GM19328 (cell line): ENCODE data around the gene CLEC1A.

ENCODE experiments used
- ATAC-seq: cut with Tn5 transposase; IDR thresholded peaks from one replicate; pipeline ENCODE4 v1.9.1; 2021; ENCODE audit warnings: mild to moderate bottlenecking, moderate library complexity; ENCODE audit not compliant: unreplicated experiment

Gene CLEC1A, protein sequence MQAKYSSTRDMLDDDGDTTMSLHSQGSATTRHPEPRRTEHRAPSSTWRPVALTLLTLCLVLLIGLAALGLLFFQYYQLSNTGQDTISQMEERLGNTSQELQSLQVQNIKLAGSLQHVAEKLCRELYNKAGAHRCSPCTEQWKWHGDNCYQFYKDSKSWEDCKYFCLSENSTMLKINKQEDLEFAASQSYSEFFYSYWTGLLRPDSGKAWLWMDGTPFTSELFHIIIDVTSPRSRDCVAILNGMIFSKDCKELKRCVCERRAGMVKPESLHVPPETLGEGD

GRCh38 chr12:10098791-10099190, at the start of gene CLEC1A:
Gene CLEC1A (minus strand): TSS chr12:10098985. CDS start chr12:10098922, 63 bp downstream.
- no peak for ATAC-seq

DNA sequence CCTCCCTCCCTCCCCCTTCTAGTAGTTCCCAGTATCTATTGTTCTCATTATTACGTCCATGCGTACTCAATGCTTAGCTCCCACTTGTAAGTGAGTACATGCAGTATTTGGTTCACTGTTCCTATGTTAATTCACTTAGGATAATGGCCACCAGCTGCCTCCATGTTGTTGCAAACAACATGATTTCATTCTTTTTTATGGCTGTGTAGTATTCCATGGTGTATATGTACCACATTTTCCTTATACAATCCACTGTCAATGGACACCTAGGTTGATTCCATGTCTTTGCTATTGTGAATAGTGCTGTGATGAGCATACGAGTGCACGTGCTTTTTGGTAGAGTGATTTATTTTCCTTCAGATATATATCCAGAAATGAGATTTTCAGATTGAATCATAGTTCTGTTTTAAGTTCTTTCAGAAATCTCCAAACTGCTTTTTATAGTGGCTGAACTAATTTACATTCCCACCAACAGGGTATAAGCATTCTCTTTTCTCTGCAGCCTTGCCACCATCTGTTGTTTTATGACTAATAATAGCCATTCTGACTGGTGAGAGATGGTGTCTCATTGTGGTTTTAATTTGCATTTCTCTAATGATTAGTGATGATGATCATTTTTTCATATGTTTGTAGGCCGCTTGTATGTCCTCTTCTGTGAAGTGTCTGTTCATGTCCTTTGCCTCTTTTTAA, 49.1 kb upstream of the CLEC1A start:
- ATAC-seq: peak; percentile 67

DNA sequence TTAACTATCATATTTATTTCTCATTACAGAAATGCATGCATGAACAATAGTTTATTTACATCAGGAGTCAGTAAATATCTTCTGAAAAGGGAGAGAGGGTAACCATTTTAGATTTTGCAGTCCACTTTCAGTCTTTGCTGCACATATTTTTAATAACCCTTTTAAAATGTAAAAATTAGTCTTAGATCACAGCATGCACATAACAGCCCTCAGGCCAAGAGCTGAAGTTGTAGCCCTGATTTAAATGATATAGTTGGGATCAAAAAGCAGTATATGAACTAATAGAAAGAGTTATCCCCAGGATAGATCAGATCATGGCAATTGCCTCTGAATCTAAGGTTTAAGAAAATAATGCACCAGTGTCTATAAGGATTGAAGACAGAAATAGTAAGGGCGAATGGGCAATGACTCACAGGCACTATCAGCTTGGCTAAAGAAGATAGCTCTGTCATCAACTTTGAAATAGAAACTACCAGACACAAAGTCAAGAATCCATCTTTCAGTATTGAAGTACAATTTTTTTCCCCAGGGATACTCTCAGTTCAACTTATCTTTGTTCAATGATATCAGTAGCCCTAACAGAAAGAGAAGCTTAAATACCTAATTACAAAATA, 44.3 kb upstream of the CLEC1A start:
- no peak for ATAC-seq

DNA sequence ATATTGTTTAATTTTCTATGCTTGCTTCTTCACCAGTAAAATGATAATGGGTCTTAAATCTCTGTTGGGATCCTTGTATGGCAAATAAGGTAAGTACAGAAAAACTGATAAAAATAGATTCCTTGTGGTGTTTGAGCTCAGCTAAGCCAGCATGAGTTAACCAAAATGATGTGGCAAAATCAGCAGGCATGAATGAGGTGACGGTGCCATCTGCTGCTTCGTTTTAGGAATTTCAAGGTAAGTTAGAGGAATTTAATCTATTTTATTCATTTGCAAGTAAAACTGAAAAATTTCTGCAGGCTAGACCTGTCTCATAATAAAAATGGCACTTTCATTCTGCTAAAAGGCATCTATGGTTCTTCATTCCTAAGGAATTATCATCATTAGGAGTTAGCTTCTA, 41.2 kb upstream of the CLEC1A start:
- ATAC-seq: no peak

- no peak for ATAC-seq
Observed at GRCh38 chr12:10136637-10137205, 37.9 kb upstream of the CLEC1A start.

- ATAC-seq: no peak
Observed at GRCh38 chr12:10135126-10135525, 36.3 kb upstream of the CLEC1A start.

DNA sequence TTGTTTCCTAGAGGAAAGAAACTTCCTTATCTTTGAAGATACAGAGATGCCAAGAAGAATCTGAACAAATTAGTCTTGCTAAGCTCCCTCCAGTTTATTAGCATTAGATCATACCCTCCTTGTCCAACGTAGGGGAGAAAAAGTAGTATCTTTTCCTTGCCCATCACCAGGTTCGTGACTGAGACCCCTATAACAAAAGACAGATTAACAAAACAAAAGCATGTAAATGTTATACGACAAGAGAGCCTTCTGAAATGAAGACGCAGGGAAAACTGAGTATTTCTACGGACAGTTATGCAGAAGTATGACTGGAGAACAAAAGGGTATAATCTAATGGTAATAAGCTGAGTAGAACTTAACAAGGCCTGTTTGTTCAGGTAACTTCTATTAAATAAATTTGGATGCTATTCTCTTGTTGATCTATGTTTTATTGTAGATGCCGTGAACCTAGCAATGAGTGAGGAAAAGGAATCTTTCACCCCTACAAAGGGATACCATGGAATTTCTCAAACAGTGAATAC, 34.1 kb upstream of the CLEC1A start:
- ATAC-seq: no peak

DNA sequence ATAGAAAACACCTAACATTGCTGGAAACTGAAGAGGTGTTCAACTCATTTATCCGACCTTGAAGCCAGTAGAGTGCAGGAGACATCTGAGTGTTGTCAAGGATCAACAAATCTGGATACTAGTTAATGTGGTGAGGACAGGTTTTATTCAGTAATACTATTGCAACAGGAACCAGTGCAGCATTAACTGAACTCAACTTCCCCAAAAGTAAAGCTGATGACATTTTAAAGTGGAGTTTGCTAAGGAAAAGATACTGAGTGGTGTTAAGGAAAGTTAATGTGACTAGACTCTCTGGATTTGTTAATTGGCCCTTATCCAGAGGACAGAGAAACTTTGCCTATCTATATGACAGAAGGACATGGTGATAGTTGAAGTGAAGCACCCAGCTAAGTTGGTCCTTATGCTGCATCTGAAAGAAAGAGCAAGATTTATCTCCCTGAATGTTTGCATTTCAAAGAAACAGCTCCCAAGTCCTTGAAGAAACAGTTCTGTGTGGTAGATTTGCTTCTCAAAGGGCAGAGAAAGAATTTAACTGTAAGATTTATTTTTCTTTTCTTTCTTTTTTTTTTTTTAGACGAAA, 32.4 kb upstream of the CLEC1A start:
- no peak for ATAC-seq

GRCh38 chr12:10130042-10130441, 31.3 kb upstream of the CLEC1A start, which contains the start of gene CLEC7A:
Gene CLEC7A (minus strand): TSS chr12:10130199. CDS start chr12:10130082, 117 bp downstream.
- ATAC-seq: peak; percentile 77

DNA sequence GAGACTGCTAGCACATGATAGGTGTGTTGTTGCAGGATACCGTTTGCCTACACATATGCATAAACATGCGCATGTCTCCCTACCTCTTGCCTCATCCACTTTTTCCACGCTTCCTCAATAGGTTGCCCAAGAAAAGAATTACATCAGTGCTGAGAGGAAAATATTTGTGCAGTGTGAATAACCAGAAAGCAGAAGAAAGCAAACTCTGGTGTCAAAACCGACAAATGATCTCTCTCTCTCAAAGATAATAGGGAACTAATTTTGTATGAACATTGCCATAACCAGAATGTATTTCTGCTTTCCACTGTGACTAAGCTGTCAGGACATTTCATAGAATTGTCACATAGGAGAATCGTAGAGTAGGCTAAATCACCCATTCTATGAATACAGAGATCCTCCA, 29.9 kb upstream of the CLEC1A start:
- no peak for ATAC-seq

GRCh38 chr12:10126413-10126812, 27.6 kb upstream of the CLEC1A start:
- no peak for ATAC-seq

DNA sequence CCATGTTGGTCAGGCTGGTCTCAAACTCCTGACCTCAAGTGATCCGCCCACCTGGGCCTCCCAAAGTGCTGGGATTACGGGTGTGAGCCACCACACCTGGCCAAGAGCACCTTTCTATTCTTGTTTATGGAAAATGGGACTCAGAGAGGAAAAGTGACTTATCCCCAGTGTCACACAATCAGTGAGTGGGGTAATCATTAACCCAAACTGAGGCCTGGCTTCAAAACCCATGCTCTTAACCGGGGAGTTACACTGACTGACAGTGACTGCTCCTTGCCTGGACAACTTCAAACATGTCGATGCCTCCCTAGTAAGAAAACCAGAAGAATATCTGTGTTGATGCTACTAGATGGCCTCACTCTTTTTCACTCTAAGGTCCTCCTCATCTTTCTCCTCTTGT, 23.9 kb upstream of the CLEC1A start:
- ATAC-seq: no peak

DNA sequence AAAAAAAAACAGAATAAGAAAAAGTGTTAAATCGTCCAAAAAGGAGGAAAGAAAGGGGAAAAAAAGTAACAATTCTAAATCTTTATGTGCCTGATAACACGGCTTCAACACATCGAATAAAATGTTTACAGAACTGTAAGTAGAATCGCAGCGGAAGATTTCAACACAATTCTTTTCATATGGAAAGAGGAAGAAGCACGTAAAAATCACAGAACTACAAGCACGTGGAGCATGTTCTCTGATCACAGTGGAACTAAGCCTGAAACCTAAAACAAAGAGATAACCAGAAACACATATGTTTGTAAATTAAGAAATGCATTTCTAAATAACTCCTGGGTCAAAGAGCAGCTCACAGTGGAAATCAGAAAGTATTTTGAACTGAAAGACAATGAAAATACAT, 22.5 kb upstream of the CLEC1A start:
- no peak for ATAC-seq

GRCh38 chr12:10119066-10119465, 20.3 kb upstream of the CLEC1A start:
- ATAC-seq: no peak

DNA sequence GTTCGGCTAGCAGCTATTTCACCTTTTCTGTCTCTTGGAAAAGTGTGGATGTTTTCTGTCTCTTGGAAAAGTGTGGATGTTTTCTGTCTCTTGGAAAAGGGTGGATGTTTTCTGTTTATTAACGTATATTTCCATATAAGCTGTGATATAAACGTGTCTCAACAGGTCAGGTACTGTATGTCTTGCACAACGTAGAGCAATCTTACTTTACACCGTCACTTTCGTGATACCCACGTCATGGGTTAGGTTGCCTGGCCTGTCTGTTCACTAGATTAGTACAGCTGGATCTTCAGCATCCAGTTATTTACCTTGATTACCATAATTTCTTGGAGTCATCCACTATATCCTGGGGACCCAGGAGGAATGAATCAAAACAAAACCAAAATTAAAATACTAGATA, 17.1 kb upstream of the CLEC1A start:
- no peak for ATAC-seq

DNA sequence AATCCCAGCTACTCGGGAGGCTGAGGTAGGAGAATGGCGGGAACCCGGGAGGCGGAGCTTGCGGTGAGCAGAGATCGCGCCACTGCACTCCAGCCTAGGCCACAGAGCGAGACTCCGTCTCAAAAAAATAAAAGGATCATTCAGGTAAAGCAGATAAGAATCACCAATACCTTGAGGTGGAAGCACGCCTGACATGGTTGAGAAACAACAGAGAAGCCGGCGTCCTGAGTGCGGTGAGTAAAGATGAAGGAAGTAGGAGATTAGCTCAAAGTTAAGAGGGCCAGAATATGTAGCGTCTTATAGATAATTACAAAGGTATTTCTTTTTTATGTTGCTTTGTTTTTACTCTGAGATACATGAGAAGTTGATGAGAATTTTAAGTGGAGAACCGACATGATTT, 16.5 kb upstream of the CLEC1A start:
- no peak for ATAC-seq

GRCh38 chr12:10113920-10114319, 15.1 kb upstream of the CLEC1A start:
- no peak for ATAC-seq

DNA sequence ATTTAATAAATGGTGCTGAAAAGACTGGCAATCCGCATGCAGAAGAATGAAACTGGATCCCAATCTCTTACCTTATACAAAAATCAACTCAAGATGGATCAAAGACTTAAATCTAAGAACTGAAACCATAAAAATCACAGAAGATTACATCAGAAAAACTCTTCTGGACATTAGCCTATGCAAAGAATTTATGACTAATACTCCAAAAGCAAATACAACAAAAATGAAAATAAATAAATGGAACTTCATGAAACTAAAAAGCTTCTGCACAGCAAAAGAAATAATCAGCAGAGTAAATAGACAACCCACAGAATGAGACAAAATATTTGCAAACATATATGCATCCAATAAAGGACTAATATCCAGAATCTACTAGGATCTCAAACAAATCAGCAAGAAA, 14.3 kb upstream of the CLEC1A start:
- no peak for ATAC-seq

GRCh38 chr12:10111451-10111850, 12.7 kb upstream of the CLEC1A start:
- no peak for ATAC-seq

DNA sequence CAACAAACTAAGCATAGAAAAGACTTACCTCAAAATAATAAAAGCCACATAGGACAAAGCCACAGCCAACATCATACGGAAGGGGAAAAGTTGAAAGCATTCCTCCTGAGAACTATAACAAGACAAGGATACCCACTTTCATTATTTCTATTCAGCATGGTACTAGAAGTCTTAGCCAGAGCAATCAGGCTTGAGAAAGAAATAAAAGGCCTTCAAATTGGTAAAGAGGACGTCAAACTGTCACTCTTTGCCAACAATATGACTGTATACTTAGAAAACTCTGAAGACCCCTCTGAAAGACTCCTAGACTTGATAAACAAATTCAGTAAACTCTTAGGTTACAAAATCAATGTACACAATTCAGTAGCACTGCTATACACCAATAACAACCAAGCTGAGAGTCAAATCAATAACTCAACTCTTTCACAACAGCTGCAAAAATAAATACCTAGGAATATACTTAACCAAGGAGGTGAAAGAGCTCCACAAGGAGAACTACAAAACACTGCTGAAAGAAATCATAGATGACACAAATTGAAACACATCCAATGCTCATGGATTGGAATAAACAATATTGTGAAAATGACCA, 11.6 kb upstream of the CLEC1A start:
- no peak for ATAC-seq

GRCh38 chr12:10102322-10102721, 3.5 kb upstream of the CLEC1A start:
- no peak for ATAC-seq
